Measurements from ENCODE around the gene NOP58. TPM values are rescaled to one million over a fixed set of nuclear protein-coding genes. Genes with fewer than 3 reads are reported as not detected.

NOP58 gene
- total RNA-seq (2014; rRNA removed; shearing (Covaris generic)) (49.3 and 101 TPM in 2 replicates), polyA plus RNA-seq (2016; fragmentation: Nextera tagmentation; extraction: Ambion mirVana) (66.8 and 68.1 TPM in 2 replicates)

- peak; percentile 99 for DNase-seq
- no peaks in the 10 kb centered on the region for H3K9me2 ChIP-seq (ENCODE audit: insufficient read depth)
- peaks cover 19% of the 10 kb centered on the region for H4K20me1 ChIP-seq (ENCODE audit: insufficient read depth)
- no peaks in the 10 kb centered on the region for H3K27me3 ChIP-seq (replicated peaks; ENCODE audit: insufficient read depth)
- whole genome bisulfite sequencing, 2 experiments (ENCODE audit: low coverage in 1 of 2, low lambda C conversion rate in 2 of 2, missing lambda C conversion rate in 2 of 2) = 1% methylated on average over 54 of the region's 54 CpGs
- H3K36me3 ChIP-seq (ENCODE audit: low read depth) = no peaks in the 10 kb centered on the region
- peak within 1 kb of the TSS; percentile 93 for H3K9ac ChIP-seq
- no peaks in the 10 kb centered on the region for H3K9me3 ChIP-seq (ENCODE audit: low read depth)
- H3F3A ChIP-seq (ENCODE audit: insufficient read depth) = peaks cover 21% of the 10 kb centered on the region; the same call in 1 of the 2 replicates
- H3K4me2 ChIP-seq (ENCODE audit: unreplicated experiment) = peak within 1 kb of the TSS; percentile 98
- H3K27ac ChIP-seq = peak within 1 kb of the TSS; percentile 96
- H3K4me3 ChIP-seq = peak within 1 kb of the TSS; percentile 92
- in situ Hi-C loops (cut with MboI) = no loop called here
- 0 out of 2 replicates have a peak, but pooled peaks cover 7% of the 10 kb centered on the region for H3K4me1 ChIP-seq (ENCODE audit: insufficient read depth)
- H2AFZ ChIP-seq = peak within 1 kb of the TSS; percentile 92
- peaks cover 51% of the 10 kb centered on the region for H3K79me2 ChIP-seq (ENCODE audit: insufficient read depth)
- TF ChIP-seq EZH2 (IDR thresholded peaks at IDR 0.05; ENCODE audit: insufficient read depth, poor library complexity, severe bottlenecking) (no peak), EZH2phosphoT487 (IDR thresholded peaks at IDR 0.05; ENCODE audit: insufficient read depth, low read depth) (no peak)
These were observed at the start of gene NOP58 for GRCh38 chr2:202265467-202266277. TSS of gene NOP58 (plus strand) at chr2:202265763. CDS start at chr2:202265942, 179 bp downstream.

- peaks cover 13% of the 10 kb centered on the region; the same call in 1 of the 2 replicates for H3K4me1 ChIP-seq (ENCODE audit: insufficient read depth)
- TF ChIP-seq EZH2 (IDR thresholded peaks at IDR 0.05; ENCODE audit: insufficient read depth, poor library complexity, severe bottlenecking) = no peak
- no peak for TF ChIP-seq EZH2phosphoT487 (IDR thresholded peaks at IDR 0.05; ENCODE audit: insufficient read depth, low read depth)
- in situ Hi-C loops (cut with MboI) = no loop called here
- WGBS, 2 experiments (ENCODE audit: low coverage in 1 of 2, low lambda C conversion rate in 2 of 2, missing lambda C conversion rate in 2 of 2) = 74 to 77% methylated on average over 1 of the region's 1 CpG
- no peaks in the 10 kb centered on the region for H3K27me3 ChIP-seq (replicated peaks; ENCODE audit: insufficient read depth)
- H2AFZ ChIP-seq = no peak overlapping the region
- H3K27ac ChIP-seq = no peak overlapping the region
- peaks cover 100% of the 10 kb centered on the region for H3K79me2 ChIP-seq (ENCODE audit: insufficient read depth)
- H3K9me2 ChIP-seq (ENCODE audit: insufficient read depth) = no peaks in the 10 kb centered on the region
- H3K9me3 ChIP-seq (ENCODE audit: low read depth) = no peaks in the 10 kb centered on the region
- 0 out of 2 replicates have a peak overlapping the region, but pooled peaks have one; percentile 2 for H3K9ac ChIP-seq
- no peak overlapping the region for H3K4me2 ChIP-seq (ENCODE audit: unreplicated experiment)
- no peaks in the 10 kb centered on the region for H3F3A ChIP-seq (ENCODE audit: insufficient read depth)
- H3K4me3 ChIP-seq = no peak overlapping the region
- 0 out of 2 replicates have a peak, but pooled peaks cover 8% of the 10 kb centered on the region for H3K36me3 ChIP-seq (ENCODE audit: low read depth)
- DNase-seq = peak; percentile 40
- H4K20me1 ChIP-seq (ENCODE audit: insufficient read depth) = peaks cover 5% of the 10 kb centered on the region; the same call in 1 of the 2 replicates
These were observed 43.7 kb upstream of the NOP58 start for GRCh38 chr2:202221873-202222272.

GRCh38 chr2:202237787-202238233 lies 27.8 kb upstream of the NOP58 start:
- in situ Hi-C loops (cut with MboI) = no loop called here

More at GRCh38 chr2:202237787-202238233, 27.8 kb upstream of the NOP58 start:
- no peaks in the 10 kb centered on the region for H3K9me2 ChIP-seq (ENCODE audit: insufficient read depth)
- H3K27ac ChIP-seq = peak overlapping the region; percentile 82
- H2AFZ ChIP-seq = peak overlapping the region; percentile 100
- peak; percentile 87 for DNase-seq
- no peaks in the 10 kb centered on the region for H3K9me3 ChIP-seq (ENCODE audit: low read depth)
- H3K4me2 ChIP-seq (ENCODE audit: unreplicated experiment) = peak overlapping the region; percentile 98
- peaks cover 16% of the 10 kb centered on the region; the same call in 1 of the 2 replicates for H4K20me1 ChIP-seq (ENCODE audit: insufficient read depth)
- H3K4me3 ChIP-seq = peak overlapping the region; percentile 96
- H3K9ac ChIP-seq = peak overlapping the region; percentile 93
- H3K36me3 ChIP-seq (ENCODE audit: low read depth) = no peaks in the 10 kb centered on the region
- peaks cover 14% of the 10 kb centered on the region for H3K4me1 ChIP-seq (ENCODE audit: insufficient read depth)
- no peak for TF ChIP-seq EZH2phosphoT487 (IDR thresholded peaks at IDR 0.05; ENCODE audit: insufficient read depth, low read depth)
- TF ChIP-seq EZH2 (IDR thresholded peaks at IDR 0.05; ENCODE audit: insufficient read depth, poor library complexity, severe bottlenecking) = no peak
- H3K79me2 ChIP-seq (ENCODE audit: insufficient read depth) = peaks cover 56% of the 10 kb centered on the region
- H3F3A ChIP-seq (ENCODE audit: insufficient read depth) = peaks cover 13% of the 10 kb centered on the region
- 1% methylated on average over 24 to 25 of the region's 30 CpGs for WGBS, 2 experiments (ENCODE audit: low coverage in 1 of 2, low lambda C conversion rate in 2 of 2, missing lambda C conversion rate in 2 of 2)
- H3K27me3 ChIP-seq (replicated peaks; ENCODE audit: insufficient read depth) = no peaks in the 10 kb centered on the region
